GM19240 (cell line): ENCODE data around the gene COL9A1.

ENCODE experiments used
- DNase-seq: peaks from one replicate; pipeline ENCODE4 v3.0.0; 2011; ENCODE audit warnings: low spot score; ENCODE audit not compliant: insufficient read length

COL9A1 gene

DNA sequence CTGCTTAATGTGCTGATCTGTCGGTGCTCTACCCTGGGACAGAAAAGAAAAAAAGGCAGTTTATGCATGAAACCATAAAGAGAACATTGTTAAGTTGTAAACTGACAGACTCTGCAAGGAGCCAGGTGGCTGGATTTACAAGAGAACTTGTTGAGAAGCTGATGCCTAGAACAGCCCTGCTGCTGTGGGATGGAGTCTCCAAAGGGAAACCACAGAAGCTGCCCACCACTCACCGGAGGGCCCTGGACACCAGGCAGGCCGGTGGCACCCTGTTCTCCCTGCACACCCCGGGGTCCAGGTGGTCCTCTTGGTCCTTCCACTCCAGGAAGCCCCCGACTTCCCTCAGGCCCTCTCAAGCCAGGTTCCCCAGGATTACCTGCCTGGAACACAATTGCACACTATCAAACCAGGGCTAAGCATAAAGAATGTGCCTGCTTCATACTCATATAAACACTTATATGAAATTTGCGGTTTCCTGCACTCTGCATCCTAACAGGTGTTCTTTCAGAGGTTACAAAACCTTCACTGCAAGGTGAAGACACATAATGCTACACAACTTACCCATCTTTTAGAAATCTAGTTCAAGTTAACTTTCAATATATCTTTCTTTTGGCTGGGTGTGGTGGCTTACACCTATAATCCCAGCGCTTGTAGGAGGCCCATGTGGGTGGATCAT lies 68.2 kb downstream of the COL9A1 start:
- DNase-seq = no peak

DNA sequence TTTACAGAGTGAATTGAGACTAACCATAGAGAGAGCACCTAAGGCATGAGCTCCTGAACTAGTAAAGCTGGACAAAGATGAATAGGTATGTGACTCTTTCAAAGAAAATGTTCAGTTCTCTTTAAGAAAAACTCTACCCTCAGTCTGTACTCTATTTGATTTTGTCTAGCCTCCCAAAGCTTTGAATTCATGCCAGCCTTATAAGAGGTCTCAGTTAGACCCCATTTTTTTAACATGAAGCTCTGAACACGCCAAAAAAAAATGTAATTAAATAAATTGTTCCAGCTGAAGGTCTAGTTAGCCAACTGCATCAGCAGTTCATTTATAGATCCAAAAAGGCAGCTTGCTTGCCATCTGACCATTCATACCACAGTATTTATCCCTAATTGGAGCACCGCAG lies 71.6 kb downstream of the COL9A1 start:
- no peak for DNase-seq

DNA sequence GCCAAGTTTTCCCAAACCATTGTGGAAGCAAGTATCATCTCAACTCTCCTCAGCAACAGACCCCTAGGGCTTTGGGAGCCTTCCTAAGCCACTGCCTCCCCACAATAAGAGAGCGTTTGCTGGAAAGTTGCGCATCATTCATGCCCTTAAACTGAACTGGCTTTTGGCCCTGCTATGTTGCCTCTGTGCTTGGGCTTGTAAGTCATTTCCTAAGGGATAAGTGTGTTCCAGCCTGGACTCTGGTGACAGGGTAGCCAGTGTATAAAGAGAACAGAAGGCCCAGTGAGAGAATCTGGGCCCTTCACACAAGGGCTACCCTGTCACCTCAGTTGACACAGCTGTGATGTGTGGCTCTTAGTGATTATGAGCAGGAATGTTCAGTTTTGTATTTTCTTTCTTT lies 77.8 kb downstream of the COL9A1 start:
- no peak for DNase-seq

DNA sequence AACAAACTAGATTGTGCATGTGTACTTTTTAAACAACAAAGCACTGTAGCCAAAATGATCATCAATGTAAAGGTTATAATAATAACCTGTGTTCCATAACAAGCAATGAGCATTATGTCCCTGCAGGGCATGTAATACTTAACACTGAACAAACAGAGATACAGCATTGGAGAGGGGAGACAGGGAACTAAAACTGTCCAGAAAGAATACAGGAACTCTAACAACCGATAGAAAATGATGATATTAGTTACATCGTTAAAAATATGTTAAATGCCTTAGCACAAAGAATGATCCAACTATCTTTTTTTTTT lies 80.5 kb downstream of the COL9A1 start:
- DNase-seq = no peak

DNA sequence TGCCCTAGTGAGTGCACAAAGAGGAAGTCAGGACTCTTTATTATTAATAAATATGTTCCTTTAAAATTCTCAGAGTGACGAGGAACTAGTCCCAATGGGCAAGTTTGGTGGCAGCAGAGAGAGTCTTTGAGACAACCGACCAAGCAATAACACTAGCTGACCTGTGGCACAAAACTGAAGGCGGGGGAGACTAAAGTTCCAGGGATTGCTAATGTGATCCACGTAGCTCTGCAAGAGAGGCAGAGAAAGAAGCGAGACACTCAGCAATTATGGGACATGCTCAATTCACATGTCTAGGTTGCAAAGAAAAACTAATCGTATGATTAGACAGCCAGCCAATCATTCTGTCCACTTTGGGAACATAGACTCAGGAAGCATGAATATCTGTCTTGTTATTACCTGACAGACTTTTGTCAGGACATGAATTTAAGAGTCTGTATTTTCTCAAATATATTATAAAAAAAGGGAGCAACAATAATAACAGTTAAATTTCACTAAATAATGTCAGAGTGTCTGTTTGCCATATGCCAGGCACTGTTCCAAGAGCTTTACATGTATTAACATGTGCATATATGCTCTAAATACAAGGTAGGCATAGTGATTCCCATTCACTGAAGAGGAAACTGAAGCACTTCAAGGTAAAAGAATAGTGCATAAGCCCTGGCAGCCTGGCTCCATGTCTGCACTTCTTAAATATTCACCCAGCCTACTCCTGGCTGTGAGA lies 81.0 kb downstream of the COL9A1 start:
- DNase-seq = no peak

DNA sequence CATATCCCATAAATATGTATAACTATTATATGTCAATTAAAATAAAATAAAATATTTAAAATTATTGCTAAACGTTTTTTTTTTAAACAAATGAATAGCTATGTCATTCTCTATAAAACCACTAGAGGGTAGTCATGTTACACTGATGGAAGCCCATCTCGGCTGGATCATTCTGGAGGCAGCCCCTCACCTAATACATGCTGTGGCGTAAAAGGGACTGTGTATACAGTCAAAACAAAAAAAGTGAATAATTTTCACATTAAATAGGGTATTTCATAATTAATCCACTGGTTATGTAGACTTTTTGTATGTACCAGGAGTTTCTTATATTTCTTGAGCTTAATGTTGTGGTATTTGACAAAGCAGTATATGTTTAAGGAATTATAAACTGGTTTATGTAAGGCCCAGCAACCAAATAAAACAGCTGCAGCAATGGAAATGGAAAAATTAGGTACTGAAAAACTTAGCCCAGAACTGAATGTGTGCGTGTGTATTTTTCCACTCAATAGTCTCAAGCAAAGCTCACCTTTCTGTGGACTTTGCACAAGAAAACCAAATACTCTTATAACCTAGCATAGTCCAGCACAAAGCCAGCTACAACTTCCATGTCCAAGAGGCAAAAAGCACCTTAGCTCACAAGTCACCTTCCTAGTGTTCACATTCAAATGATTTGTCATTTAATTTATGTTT lies 81.7 kb downstream of the COL9A1 start:
- peak; percentile 3 for DNase-seq

DNA sequence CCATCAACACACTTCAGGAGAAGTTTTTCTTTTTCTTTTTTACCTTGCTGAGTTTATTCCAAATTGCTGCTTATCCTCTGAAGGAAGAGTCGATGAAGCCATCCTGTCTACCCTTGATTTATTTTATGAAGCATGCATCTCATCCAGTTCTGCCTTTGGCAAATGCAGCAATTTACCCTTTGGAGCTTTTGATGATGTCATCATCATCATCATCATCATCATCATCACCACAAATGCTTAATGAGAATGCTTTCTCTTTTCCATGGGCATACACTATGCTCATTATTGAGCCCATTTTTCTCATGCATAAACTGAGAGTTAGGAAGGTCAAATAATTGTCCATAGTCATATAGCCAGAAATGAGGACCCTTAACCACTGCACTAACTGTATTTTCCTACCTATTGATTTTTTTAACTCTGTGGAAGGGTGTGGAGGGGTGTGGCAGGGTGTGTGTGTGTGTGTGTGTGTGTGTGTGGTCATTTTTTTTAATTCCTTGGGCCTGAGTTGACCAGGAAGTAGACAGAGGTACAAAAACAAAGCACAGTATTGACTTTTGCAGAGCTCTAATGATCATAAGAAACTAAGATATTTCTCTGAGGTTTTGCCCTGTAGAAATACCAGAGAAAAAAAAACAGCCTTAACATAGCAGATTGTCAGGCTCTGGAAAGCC lies 82.8 kb downstream of the COL9A1 start:
- no peak for DNase-seq

DNA sequence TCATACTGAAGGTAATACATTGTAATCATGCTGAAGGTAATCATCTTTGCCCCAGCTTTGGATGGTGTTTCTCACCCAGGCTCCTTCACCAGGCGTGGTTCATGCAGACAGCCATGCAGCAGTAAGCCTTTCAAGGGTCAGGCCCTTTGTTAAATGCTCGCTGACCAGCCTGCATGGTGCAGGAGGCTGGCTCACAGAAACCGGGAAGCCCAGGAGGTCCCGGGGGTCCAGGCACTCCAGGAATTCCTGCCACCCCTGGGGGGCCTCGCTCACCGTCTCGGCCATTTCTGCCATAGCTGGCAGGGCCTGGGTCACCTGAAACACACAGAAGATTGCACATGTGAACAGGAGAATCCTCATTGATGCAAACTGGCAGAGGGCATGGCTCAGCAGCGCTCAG lies 86.1 kb downstream of the COL9A1 start:
- no peak for DNase-seq

DNA sequence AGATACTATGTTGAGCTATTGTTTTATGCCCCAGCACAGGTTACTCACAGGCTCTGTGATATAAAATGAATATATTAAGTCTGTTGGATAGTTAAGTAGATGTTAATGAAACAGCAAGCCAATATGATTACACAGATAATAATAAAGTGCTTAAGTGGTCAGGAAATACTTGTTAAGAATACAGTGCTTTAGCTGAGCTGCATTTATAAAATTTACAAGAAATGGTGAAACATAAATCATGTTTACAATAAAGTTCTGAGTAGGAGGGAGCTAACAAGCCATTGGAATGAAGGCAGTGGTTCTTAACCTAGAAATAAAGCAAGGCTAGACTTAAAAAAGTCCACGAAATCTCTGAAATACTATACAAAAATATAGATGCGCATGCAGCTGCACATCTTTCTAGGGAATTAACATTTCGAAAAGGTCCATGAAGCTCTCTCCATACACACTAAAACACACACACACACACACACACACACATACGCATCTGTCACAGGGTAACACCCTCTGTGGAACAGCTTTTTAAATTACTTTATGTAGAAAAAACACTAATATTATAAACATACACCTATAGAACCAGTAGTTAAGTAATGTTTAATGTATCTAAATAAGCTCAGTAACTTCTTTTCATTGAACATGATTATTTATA lies 87.3 kb downstream of the COL9A1 start:
- DNase-seq = no peak

DNA sequence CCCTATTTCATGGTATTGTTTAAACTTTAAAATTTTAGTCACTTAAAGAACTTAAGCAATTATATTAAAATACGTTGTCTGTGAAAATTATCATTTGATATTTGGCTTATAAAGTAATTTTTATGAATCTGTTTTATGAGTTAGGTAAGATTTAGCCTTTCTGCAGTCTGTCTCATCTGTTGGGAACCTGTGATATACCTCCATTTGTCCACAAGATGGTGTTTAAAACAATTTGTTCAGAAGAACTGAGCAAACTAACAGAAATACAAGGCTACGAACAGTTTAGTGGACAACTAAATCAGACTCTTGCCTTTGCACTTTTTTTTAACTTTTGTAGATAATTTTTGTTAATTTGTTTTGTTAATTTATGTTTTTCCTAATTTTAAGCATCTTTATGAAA lies 92.4 kb downstream of the COL9A1 start:
- DNase-seq = no peak

DNA sequence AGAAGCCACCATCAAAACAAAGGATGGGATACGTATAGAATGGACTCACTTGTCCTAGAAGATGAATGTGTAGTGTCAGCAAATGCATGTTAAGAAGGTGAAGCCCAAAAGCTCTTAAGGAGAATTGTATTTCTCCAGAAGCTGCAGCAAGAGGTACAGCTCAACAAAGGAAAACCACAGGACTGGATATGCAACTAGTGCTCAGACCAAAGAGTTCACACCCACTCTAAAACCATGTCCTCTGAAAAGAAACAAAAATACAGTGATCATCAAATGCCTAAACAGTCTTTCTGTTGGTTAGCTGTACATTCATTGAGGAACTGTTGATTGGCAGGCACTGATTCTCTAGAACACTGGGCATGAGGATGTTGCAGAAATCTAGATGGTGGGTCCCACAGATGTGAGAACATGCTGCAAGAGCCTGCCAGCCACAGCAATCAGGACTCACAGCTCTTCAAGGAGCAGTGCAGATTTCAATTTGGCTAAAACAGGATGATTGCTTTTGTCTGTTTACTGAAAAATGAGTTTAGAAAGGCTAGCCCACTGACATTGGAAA lies 94.6 kb downstream of the COL9A1 start:
- no peak for DNase-seq

DNA sequence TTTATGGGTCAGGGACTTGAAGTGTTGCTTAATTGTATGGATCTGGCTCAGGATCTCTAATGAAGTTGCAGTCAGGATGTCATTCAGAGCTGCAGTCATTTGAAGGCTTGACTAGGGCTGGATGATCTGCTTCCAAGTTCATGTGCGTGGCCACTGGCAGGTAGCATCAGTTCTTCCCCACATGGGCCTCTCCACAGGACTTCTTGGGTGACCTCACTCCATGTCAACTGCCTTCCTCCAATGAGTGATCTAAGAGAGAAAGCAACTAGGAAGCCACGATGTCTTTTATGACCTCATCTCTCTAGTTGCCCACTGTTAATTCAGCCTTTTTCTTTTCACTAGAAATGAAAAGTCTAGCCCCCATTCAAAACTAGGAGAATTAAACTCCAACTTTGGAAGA lies 104.1 kb downstream of the COL9A1 start:
- no peak for DNase-seq

DNA sequence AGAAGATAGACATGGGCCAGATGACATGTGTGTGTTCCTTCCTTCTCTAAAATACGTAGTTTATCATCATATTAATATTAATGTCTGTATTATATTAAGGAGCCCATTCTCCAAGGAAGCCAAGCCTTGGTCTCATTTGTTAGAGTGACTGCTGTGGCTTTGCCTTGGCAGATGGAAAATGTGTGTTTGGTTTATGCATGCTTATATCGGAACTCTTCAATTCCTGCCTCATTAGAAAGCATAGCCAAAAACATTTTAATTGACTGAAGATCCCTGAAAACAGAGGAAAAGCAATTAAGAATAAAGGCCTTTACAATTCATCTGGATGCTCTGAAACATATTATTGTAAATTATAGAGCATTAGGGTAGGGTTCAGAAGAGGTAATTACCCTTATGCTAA lies 106.4 kb downstream of the COL9A1 start:
- DNase-seq = no peak

DNA sequence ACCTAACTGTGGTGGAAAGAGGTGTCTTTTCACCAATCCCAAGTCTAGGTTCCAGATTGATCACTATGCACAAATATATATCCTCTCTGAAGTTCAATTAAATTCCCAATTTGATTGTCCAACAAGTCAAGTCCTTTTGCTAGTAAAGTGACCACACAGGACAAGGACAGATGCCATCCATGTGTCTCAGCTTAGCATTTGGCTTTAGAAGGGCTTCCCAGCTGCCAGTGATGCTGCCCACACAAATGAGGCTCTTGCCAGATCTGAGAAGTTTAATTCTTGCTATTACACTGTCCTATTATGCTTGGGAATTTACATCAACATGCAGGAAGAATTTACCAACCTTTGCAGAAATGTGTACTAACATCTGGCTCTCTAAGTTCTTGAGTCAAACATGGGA lies 108.5 kb downstream of the COL9A1 start:
- DNase-seq = no peak

DNA sequence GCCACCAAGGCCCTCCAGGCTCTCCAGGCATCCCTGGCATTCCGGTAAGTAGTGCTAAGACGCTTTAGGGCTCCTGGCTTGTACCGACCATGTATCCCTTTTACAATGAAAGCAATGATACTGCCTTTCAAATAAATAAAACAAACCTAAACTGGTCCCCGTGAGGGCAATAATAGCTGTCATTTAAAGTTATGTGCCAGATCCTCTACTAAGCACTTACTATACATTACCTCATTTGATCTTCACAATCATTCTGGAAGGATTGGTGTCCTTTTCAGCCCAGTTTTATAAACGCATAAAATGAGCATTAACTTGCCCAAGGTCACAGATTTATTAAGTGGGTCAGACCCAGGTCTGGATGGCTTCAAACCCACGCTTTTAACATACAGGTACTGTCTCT lies 114.7 kb downstream of the COL9A1 start:
- DNase-seq = no peak

DNA sequence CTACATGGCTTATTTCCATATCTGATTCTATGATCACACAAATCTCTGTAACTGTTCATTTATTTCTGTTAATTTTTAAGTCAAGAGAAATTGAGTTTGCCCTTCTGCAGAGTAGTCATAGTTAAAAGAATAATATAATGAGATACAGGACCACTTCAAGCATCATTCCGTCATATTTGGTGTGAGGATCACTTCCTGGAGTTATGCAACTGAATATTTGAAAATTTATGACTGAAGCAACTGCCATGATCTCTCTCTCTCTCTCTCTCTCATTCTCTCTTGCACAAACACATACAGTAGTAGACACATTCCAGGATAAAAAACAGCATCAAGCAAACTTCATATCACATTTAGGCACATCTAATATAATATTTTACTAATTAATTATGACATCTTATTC lies 116.4 kb downstream of the COL9A1 start:
- DNase-seq = no peak

DNA sequence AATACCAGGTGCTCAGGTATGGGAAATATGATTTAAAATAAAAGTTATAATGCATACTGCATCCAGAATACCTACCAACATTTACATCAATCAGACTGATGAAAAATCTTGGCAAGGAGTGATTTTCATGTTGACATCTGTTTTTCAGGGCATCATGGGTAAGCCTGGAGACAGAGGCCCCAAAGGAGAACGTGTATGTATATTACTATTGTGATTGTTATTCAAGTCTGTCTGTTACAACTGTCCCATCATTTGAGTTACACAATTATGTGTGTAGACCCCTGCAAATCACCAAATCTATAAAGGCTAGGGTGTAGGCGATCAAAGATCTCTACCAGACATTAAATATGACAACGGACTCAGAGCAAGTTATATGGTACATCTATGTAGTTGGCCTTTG lies 118.2 kb downstream of the COL9A1 start:
- DNase-seq = no peak

DNA sequence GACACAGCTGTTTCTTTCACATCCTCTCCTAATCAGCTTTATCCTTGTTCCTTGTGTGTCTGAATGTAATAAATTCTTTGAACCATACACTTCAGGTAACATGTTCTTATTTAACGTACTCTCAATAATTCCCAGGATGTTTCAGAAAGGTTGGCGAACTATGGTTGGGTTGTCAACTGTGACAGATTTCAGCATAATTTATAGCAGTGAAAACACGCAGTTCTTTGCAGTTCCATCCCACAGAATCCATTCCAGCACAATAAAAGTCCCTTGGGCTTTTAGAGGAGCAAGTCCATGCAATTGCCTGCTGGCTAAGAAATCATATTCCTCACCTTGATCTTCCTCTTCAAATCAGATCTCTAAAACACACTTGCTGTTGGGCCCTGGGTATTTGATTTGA lies 119.3 kb downstream of the COL9A1 start:
- no peak for DNase-seq

DNA sequence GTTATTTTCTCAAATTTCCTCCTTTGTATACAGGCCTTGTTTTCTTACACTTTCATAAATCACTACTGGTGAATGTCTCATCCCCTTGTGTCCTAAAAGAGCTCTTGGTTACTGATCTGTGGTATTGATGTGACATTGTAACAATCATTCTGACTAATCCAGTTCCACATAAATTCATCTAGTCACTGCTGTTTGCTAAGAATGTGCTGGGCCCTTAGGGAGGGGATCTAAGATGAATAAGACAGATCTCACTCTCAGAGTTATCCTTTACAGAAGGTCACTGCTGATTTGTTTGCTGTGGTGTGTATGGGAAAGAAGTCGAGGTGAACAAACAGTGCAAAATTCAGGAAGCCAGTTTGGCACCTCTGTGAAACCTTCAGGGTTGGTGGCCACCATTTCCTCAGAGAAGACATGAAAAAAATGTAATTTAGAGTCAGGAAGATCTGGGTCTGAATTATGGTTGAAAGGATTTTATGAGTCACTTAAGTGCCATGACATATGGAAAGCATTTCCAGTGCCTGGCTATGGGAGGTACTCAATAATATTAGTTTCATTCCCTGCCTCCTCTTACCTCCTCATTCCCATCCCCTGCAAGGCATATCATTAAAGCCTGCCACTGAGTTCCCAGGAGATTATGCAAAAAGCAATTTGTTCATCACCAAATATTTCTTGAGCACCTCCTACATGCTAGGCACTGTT lies 121.8 kb downstream of the COL9A1 start:
- DNase-seq = no peak

DNA sequence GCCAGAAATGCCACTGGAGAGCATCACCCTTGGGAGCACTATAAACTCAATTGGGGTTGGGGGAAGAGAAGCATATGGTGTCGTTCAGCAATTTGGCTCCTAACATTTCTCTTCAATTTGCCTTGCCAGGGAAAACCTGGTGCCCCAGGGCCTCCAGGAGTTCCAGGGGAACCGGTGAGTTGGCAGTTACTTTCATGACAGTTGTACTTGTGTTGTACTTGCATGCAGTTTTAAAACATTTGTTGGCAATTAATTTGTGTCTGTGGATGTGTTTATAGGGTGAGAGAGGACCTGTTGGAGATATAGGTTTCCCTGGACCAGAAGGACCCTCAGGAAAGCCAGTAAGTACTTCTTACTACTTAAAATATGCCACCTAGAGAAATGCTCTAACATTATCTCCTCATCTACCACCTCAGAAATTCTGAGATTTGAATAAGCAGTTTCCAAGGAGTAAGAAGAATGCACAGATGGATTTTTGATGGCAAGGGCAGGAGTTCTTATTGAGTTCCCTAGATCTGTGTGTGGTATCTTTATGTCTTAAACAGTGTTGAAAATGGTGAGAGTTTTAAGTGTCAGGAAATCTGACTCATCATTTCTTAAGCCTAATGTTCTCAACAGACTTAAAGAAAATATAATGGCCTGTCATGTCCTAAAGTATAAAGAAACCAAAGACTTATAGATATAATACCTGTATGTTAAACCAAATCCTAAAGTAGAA lies 122.5 kb downstream of the COL9A1 start:
- DNase-seq = no peak
